Measurements from ENCODE around the gene FOXN3. TPM values are rescaled to one million over a fixed set of nuclear protein-coding genes. Genes with fewer than 3 reads are reported as not detected.

The FOXN3 gene
- polyA plus RNA-seq, 3 donors: 38.7 to 57.4 (median 42.0) TPM

DNA sequence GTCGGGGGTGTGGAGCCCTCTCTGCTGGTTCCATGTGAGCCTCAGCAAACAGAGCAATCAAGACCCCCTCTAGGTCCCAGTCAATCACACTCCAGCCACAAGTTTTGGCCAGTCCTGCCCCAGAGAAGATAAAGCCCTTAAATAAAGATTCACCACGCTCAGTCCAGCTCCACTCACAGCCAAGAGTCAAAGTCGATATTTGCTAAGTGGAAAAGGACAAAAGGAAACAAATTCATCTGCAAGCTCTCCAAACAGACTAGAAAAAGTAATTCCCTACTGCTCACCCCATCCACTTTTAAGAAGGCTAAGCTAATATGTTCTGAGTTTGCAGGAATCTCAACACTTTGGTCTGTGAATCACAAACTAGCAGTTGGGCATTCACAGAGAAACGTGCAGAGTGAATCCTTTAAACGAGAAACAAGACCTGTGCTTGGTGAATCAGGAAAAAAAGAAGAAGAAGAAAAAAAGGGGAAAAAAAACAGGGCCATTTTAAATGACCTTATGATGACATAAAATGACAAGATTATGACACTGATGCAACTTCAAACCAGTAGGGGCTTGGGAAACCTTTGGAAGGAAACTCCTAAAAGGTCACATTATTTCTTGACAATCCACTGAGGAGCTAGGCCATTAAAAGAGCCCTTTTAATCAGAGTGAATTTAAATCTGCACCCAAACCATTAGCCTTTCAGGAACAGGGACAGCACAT lies 41.8 kb upstream of the FOXN3 start:
- H3K27me3 Mint-ChIP-seq (ENCODE audit: low read depth in 3 of 3): peaks cover 0 to 2% (median 1%) of the 10 kb centered on the region in 3 donors
- no peaks in the 10 kb centered on the region for H3K36me3 ChIP-seq (replicated peaks in 1 of 2; ENCODE audit: control insufficient read depth in 1 of 2, insufficient read depth in 2 of 2, low read length in 2 of 2)
- H3K27me3 ChIP-seq (ENCODE audit: control insufficient read depth in 2 of 2, insufficient read depth in 2 of 2, low read length in 2 of 2): no peaks in the 10 kb centered on the region
- peak overlapping the region in 1 of 3 experiments; percentile 31 for H3K4me3 ChIP-seq (replicated peaks in 1 of 3; ENCODE audit: low read depth in 2 of 3, low read length in 3 of 3)
- H3K4me1 Mint-ChIP-seq: peaks cover 78% of the 10 kb centered on the region
- H4K20me1 ChIP-seq (ENCODE audit: insufficient read depth, low read length): no peaks in the 10 kb centered on the region
- TF ChIP-seq, protein P1, sequence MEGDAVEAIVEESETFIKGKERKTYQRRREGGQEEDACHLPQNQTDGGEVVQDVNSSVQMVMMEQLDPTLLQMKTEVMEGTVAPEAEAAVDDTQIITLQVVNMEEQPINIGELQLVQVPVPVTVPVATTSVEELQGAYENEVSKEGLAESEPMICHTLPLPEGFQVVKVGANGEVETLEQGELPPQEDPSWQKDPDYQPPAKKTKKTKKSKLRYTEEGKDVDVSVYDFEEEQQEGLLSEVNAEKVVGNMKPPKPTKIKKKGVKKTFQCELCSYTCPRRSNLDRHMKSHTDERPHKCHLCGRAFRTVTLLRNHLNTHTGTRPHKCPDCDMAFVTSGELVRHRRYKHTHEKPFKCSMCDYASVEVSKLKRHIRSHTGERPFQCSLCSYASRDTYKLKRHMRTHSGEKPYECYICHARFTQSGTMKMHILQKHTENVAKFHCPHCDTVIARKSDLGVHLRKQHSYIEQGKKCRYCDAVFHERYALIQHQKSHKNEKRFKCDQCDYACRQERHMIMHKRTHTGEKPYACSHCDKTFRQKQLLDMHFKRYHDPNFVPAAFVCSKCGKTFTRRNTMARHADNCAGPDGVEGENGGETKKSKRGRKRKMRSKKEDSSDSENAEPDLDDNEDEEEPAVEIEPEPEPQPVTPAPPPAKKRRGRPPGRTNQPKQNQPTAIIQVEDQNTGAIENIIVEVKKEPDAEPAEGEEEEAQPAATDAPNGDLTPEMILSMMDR (IDR thresholded peaks at IDR 0.05): no peak
- no peak overlapping the region for H2AFZ ChIP-seq (ENCODE audit: insufficient read depth, low read depth, low read length, poor library complexity, severe bottlenecking)
- peaks cover 71% of the 10 kb centered on the region for H3K79me2 ChIP-seq (ENCODE audit: insufficient read depth, low read length)
- intact Hi-C loops (cut with micrococcal nuclease): loop anchor here in 1 of 2 donors (2.0 to 5.0 kb wide), 2 partner anchors 16 to 42 kb away; partner anchors contain the start of gene FOXN3
- 33% methylated on average over 3 of the region's 5 CpGs for WGBS (ENCODE audit: insufficient coverage)
- H3K27ac Mint-ChIP-seq: peak overlapping the region; percentile 91 to 98 (median 95)
- peak overlapping the region in 1 of 2 donors; percentile 69 for H3K4me3 Mint-ChIP-seq
- peak; percentile 65 to 92 (median 89) for DNase-seq
- H3K4me1 ChIP-seq (ENCODE audit: control insufficient read depth in 1 of 2, insufficient read depth in 2 of 2, low read length in 2 of 2): peaks cover 64 to 70% of the 10 kb centered on the region in 2 donors
- peak overlapping the region; percentile 88 to 89 for H3K27ac ChIP-seq (ENCODE audit: low read depth in 1 of 2, low read length in 2 of 2)
- H3K9me3 ChIP-seq (replicated peaks in 1 of 2; ENCODE audit: control insufficient read depth in 1 of 2, insufficient read depth in 1 of 2, low read length in 2 of 2): no peaks in the 10 kb centered on the region
- peak overlapping the region; percentile 37 for H3K4me2 ChIP-seq (replicated peaks; ENCODE audit: extremely low read depth, low read length, poor library complexity, severe bottlenecking)
- H3K36me3 Mint-ChIP-seq: peaks cover 20 to 24% of the 10 kb centered on the region in 2 donors
- H3K9ac ChIP-seq (ENCODE audit: insufficient read depth, low read length, poor library complexity, severe bottlenecking): peak overlapping the region; percentile 35
- no peaks in the 10 kb centered on the region for H3K9me3 Mint-ChIP-seq

DNA sequence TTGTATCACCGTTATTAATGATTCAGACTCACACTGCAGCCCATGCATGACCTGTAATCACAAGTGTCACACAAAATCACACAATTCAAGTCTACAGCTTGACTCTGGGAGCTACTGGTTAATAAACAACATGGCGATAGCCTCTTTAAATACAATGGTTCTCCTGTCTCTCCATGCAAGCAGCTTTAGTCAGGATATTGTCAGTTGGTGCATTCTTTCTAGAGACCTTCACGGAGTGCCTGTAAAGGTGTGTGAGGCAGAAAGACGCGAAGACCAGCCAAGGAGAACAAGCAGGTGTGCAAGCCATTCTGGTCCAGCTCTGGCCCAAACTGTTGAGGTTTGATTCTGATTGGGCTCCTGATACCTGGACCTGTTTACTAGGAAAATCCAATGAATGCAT lies 40.0 kb upstream of the FOXN3 start:
- TF ChIP-seq, protein P1 (IDR thresholded peaks at IDR 0.05): no peak

More for the DNA sequence above, 40.0 kb upstream of the FOXN3 start:
- Histone ChIP-seq H3K9me3 (replicated peaks in 1 of 2; ENCODE audit: control insufficient read depth in 1 of 2, insufficient read depth in 1 of 2, low read length in 2 of 2) (no peaks in the 10 kb centered on the region), H3K4me1 (ENCODE audit: control insufficient read depth in 1 of 2, insufficient read depth in 2 of 2, low read length in 2 of 2) (peaks cover 49 to 58% of the 10 kb centered on the region in 2 donors), H3K4me2 (replicated peaks; ENCODE audit: extremely low read depth, low read length, poor library complexity, severe bottlenecking) (no peak overlapping the region), H3K36me3 (replicated peaks in 1 of 2; ENCODE audit: control insufficient read depth in 1 of 2, insufficient read depth in 2 of 2, low read length in 2 of 2) (peaks cover 0 to 9% of the 10 kb centered on the region in 2 donors), H3K79me2 (ENCODE audit: insufficient read depth, low read length) (peaks cover 71% of the 10 kb centered on the region), H3K9ac (ENCODE audit: insufficient read depth, low read length, poor library complexity, severe bottlenecking) (no peak overlapping the region), H4K20me1 (ENCODE audit: insufficient read depth, low read length) (no peaks in the 10 kb centered on the region), H2AFZ (ENCODE audit: insufficient read depth, low read depth, low read length, poor library complexity, severe bottlenecking) (no peak overlapping the region), H3K27me3 (ENCODE audit: control insufficient read depth in 2 of 2, insufficient read depth in 2 of 2, low read length in 2 of 2) (no peaks in the 10 kb centered on the region), H3K4me3 (replicated peaks in 1 of 3; ENCODE audit: low read depth in 2 of 3, low read length in 3 of 3) (no peak overlapping the region), H3K27ac (ENCODE audit: low read depth in 1 of 2, low read length in 2 of 2) (peak overlapping the region in 1 of 2 donors; percentile 89)
- Mint-ChIP-seq H3K4me3 (no peak overlapping the region), H3K27ac (peak overlapping the region in 5 of 7 donors; percentile 14 to 95 (median 91)), H3K36me3 (peaks cover 26 to 34% of the 10 kb centered on the region in 2 donors), H3K27me3 (ENCODE audit: low read depth in 3 of 3) (peaks cover 0 to 1% (median 0%) of the 10 kb centered on the region in 3 donors), H3K4me1 (peaks cover 65% of the 10 kb centered on the region), H3K9me3 (no peaks in the 10 kb centered on the region)
- DNase-seq: peak in 1 of 3 donors; percentile 25
- WGBS (ENCODE audit: insufficient coverage): 100% methylated on average over 3 of the region's 5 CpGs
- intact Hi-C loops (cut with micrococcal nuclease): loop anchor here in 1 of 2 donors (1.0 to 5.0 kb wide), 2 partner anchors 8 to 40 kb away; partner anchors contain the start of gene FOXN3

All from CD14-positive monocyte (primary cell).